ENCODE results near the gene GDA.

Gene GDA

GRCh38 chr9:72137697-72138365 is 11.4 kb upstream of the GDA start:
- Mint-ChIP-seq H3K4me1 (no peaks in the 10 kb centered on the region), H3K27ac (ENCODE audit: low read depth) (no peak overlapping the region), H3K9me3 (no peaks in the 10 kb centered on the region), H3K36me3 (ENCODE audit: insufficient read depth) (no peaks in the 10 kb centered on the region), H3K4me3 (no peak overlapping the region), H3K27me3 (peaks cover 29% of the 10 kb centered on the region)
- DNase-seq (ENCODE audit: low spot score in 2 of 2) (no peak), ATAC-seq (replicated peaks; ENCODE audit: extremely low read depth, poor library complexity, severe bottlenecking) (no peak)

GRCh38 chr9:72139226-72139625 is 10.0 kb upstream of the GDA start:
- H3K27ac Mint-ChIP-seq (ENCODE audit: low read depth) = no peak overlapping the region
- H3K36me3 Mint-ChIP-seq (ENCODE audit: insufficient read depth) = no peaks in the 10 kb centered on the region
- no peaks in the 10 kb centered on the region for H3K4me1 Mint-ChIP-seq
- DNase-seq (ENCODE audit: low spot score in 2 of 2) (no peak), ATAC-seq (replicated peaks; ENCODE audit: extremely low read depth, poor library complexity, severe bottlenecking) (no peak)
- no peaks in the 10 kb centered on the region for H3K9me3 Mint-ChIP-seq
- no peak overlapping the region for H3K4me3 Mint-ChIP-seq
- H3K27me3 Mint-ChIP-seq = peaks cover 38% of the 10 kb centered on the region

GRCh38 chr9:72140586-72140985 is 8.7 kb upstream of the GDA start:
- Mint-ChIP-seq H3K9me3 (no peaks in the 10 kb centered on the region), H3K27me3 (peaks cover 48% of the 10 kb centered on the region), H3K4me3 (no peak overlapping the region), H3K36me3 (ENCODE audit: insufficient read depth) (no peaks in the 10 kb centered on the region), H3K4me1 (no peaks in the 10 kb centered on the region), H3K27ac (ENCODE audit: low read depth) (no peak overlapping the region)
- ATAC-seq (replicated peaks; ENCODE audit: extremely low read depth, poor library complexity, severe bottlenecking) = no peak
- DNase-seq (ENCODE audit: low spot score in 2 of 2) = no peak

GRCh38 chr9:72141484-72141883 is 7.8 kb upstream of the GDA start:
- no peaks in the 10 kb centered on the region for H3K36me3 Mint-ChIP-seq (ENCODE audit: insufficient read depth)

GRCh38 chr9:72144756-72145492 is 4.3 kb upstream of the GDA start:
- Mint-ChIP-seq H3K36me3 (ENCODE audit: insufficient read depth) (no peaks in the 10 kb centered on the region), H3K9me3 (no peaks in the 10 kb centered on the region), H3K4me1 (no peaks in the 10 kb centered on the region), H3K27ac (ENCODE audit: low read depth) (no peak overlapping the region), H3K4me3 (no peak overlapping the region), H3K27me3 (peaks cover 68% of the 10 kb centered on the region)
- ATAC-seq (replicated peaks; ENCODE audit: extremely low read depth, poor library complexity, severe bottlenecking) = no peak
- DNase-seq (ENCODE audit: low spot score in 2 of 2) = no peak

More at GRCh38 chr9:72141484-72141883, 7.8 kb upstream of the GDA start:
- Mint-ChIP-seq H3K27ac (ENCODE audit: low read depth) (no peak overlapping the region), H3K4me1 (no peaks in the 10 kb centered on the region), H3K9me3 (no peaks in the 10 kb centered on the region), H3K27me3 (peaks cover 51% of the 10 kb centered on the region), H3K4me3 (no peak overlapping the region)
- DNase-seq (ENCODE audit: low spot score in 2 of 2) = no peak
- no peak for ATAC-seq (replicated peaks; ENCODE audit: extremely low read depth, poor library complexity, severe bottlenecking)

- H3K27me3 Mint-ChIP-seq = peaks cover 68% of the 10 kb centered on the region
- ATAC-seq (replicated peaks; ENCODE audit: extremely low read depth, poor library complexity, severe bottlenecking) = no peak
- no peak overlapping the region for H3K4me3 Mint-ChIP-seq
- no peak for DNase-seq (ENCODE audit: low spot score in 2 of 2)
- no peaks in the 10 kb centered on the region for H3K4me1 Mint-ChIP-seq
- H3K9me3 Mint-ChIP-seq = no peaks in the 10 kb centered on the region
- H3K36me3 Mint-ChIP-seq (ENCODE audit: insufficient read depth) = no peaks in the 10 kb centered on the region
- H3K27ac Mint-ChIP-seq (ENCODE audit: low read depth) = no peak overlapping the region
These were observed 3.3 kb upstream of the GDA start for GRCh38 chr9:72145733-72146505.

GRCh38 chr9:72147676-72148075 is 1.6 kb upstream of the GDA start:
- H3K36me3 Mint-ChIP-seq (ENCODE audit: insufficient read depth) = no peaks in the 10 kb centered on the region
- H3K4me3 Mint-ChIP-seq = no peak overlapping the region
- no peak for DNase-seq (ENCODE audit: low spot score in 2 of 2)
- H3K9me3 Mint-ChIP-seq = no peaks in the 10 kb centered on the region
- H3K27ac Mint-ChIP-seq (ENCODE audit: low read depth) = no peak overlapping the region
- no peak for ATAC-seq (replicated peaks; ENCODE audit: extremely low read depth, poor library complexity, severe bottlenecking)
- peaks cover 58% of the 10 kb centered on the region for H3K27me3 Mint-ChIP-seq
- no peaks in the 10 kb centered on the region for H3K4me1 Mint-ChIP-seq

GRCh38 chr9:72150127-72150526 is 887 bp downstream of the GDA start:
- DNase-seq (ENCODE audit: low spot score in 2 of 2) = no peak
- peaks cover 4% of the 10 kb centered on the region for H3K9me3 Mint-ChIP-seq
- H3K27ac Mint-ChIP-seq (ENCODE audit: low read depth) = no peak overlapping the region
- H3K4me1 Mint-ChIP-seq = no peaks in the 10 kb centered on the region
- ATAC-seq (replicated peaks; ENCODE audit: extremely low read depth, poor library complexity, severe bottlenecking) = no peak
- H3K27me3 Mint-ChIP-seq = peaks cover 51% of the 10 kb centered on the region
- no peaks in the 10 kb centered on the region for H3K36me3 Mint-ChIP-seq (ENCODE audit: insufficient read depth)
- no peak overlapping the region for H3K4me3 Mint-ChIP-seq

- no peak overlapping the region for H3K4me3 Mint-ChIP-seq
- H3K9me3 Mint-ChIP-seq = peaks cover 9% of the 10 kb centered on the region
- H3K27me3 Mint-ChIP-seq = peaks cover 51% of the 10 kb centered on the region
- no peaks in the 10 kb centered on the region for H3K4me1 Mint-ChIP-seq
- ATAC-seq (replicated peaks; ENCODE audit: extremely low read depth, poor library complexity, severe bottlenecking) (no peak), DNase-seq (ENCODE audit: low spot score in 2 of 2) (no peak)
- H3K27ac Mint-ChIP-seq (ENCODE audit: low read depth) = no peak overlapping the region
- H3K36me3 Mint-ChIP-seq (ENCODE audit: insufficient read depth) = no peaks in the 10 kb centered on the region
These were observed 1.4 kb downstream of the GDA start for GRCh38 chr9:72150661-72151060.

GRCh38 chr9:72151104-72151503 is 1.9 kb downstream of the GDA start:
- peaks cover 52% of the 10 kb centered on the region for H3K27me3 Mint-ChIP-seq
- peaks cover 9% of the 10 kb centered on the region for H3K9me3 Mint-ChIP-seq
- H3K36me3 Mint-ChIP-seq (ENCODE audit: insufficient read depth) = no peaks in the 10 kb centered on the region
- no peak overlapping the region for H3K27ac Mint-ChIP-seq (ENCODE audit: low read depth)
- no peaks in the 10 kb centered on the region for H3K4me1 Mint-ChIP-seq
- ATAC-seq (replicated peaks; ENCODE audit: extremely low read depth, poor library complexity, severe bottlenecking) = no peak
- no peak for DNase-seq (ENCODE audit: low spot score in 2 of 2)
- no peak overlapping the region for H3K4me3 Mint-ChIP-seq

GRCh38 chr9:72154468-72155285 is 5.4 kb downstream of the GDA start:
- no peaks in the 10 kb centered on the region for H3K4me1 Mint-ChIP-seq
- ATAC-seq (replicated peaks; ENCODE audit: extremely low read depth, poor library complexity, severe bottlenecking) = no peak
- peaks cover 9% of the 10 kb centered on the region for H3K9me3 Mint-ChIP-seq
- H3K27ac Mint-ChIP-seq (ENCODE audit: low read depth) = no peak overlapping the region
- H3K27me3 Mint-ChIP-seq = peaks cover 48% of the 10 kb centered on the region
- H3K4me3 Mint-ChIP-seq = no peak overlapping the region
- H3K36me3 Mint-ChIP-seq (ENCODE audit: insufficient read depth) = no peaks in the 10 kb centered on the region
- DNase-seq (ENCODE audit: low spot score in 2 of 2) = no peak

GRCh38 chr9:72155301-72155700 is 6.1 kb downstream of the GDA start:
- no peak overlapping the region for H3K27ac Mint-ChIP-seq (ENCODE audit: low read depth)

More at GRCh38 chr9:72155301-72155700, 6.1 kb downstream of the GDA start:
- Mint-ChIP-seq H3K36me3 (ENCODE audit: insufficient read depth) (no peaks in the 10 kb centered on the region), H3K27me3 (peaks cover 42% of the 10 kb centered on the region), H3K4me1 (no peaks in the 10 kb centered on the region), H3K9me3 (peaks cover 9% of the 10 kb centered on the region), H3K4me3 (no peak overlapping the region)
- no peak for DNase-seq (ENCODE audit: low spot score in 2 of 2)
- ATAC-seq (replicated peaks; ENCODE audit: extremely low read depth, poor library complexity, severe bottlenecking) = no peak

All from central memory CD8-positive, alpha-beta T cell (primary cell).